Liver (tissue), 9 donors: Measurements from ENCODE around the gene ABLIM3. TPM values are rescaled to one million over a fixed set of nuclear protein-coding genes. Genes with fewer than 3 reads are reported as not detected.

Source experiments
- DNase-seq: peaks from one replicate; pipeline ENCODE4 v3.0.0-alpha.2; 2017; ENCODE audit warnings: low spot score
- H3K27ac ChIP-seq, 2 donors: one replicate each; pipeline ENCODE4 v1.7.0; 2013; ENCODE audit warnings: inconsistent platforms in 2 of 2, low read length in 2 of 2, control low read depth in 1 of 2, low read depth in 1 of 2, mild to moderate bottlenecking in 1 of 2
- H3K27me3 ChIP-seq, 4 donors: one replicate each; pipeline versions ENCODE4 v1.6.1 to v1.7.0; 2013; ENCODE audit warnings: low read length in 3 of 4, inconsistent platforms in 1 of 4, mild to moderate bottlenecking in 1 of 4, moderate library complexity in 1 of 4; ENCODE audit not compliant: control insufficient read depth in 4 of 4, insufficient read depth in 4 of 4
- H3K36me3 ChIP-seq, 4 donors: one replicate each; pipeline versions ENCODE4 v1.6.1 to v1.7.0; 2013; ENCODE audit warnings: low read length in 3 of 4, mild to moderate bottlenecking in 3 of 4, low read depth in 1 of 4, moderate library complexity in 1 of 4; ENCODE audit not compliant: control insufficient read depth in 4 of 4, insufficient read depth in 3 of 4
- H3K4me1 ChIP-seq, 4 donors: one replicate each; pipeline versions ENCODE4 v1.6.1 to v1.7.0; 2013; ENCODE audit warnings: low read length in 3 of 4, mild to moderate bottlenecking in 3 of 4, moderate library complexity in 1 of 4; ENCODE audit not compliant: control insufficient read depth in 4 of 4, insufficient read depth in 4 of 4
- H3K4me3 ChIP-seq, 3 donors: one replicate each; pipeline versions ENCODE4 v1.6.1 to v1.7.0; 2013; ENCODE audit warnings: low read length in 3 of 3, control low read depth in 1 of 3, low read depth in 1 of 3, mild to moderate bottlenecking in 1 of 3
- H3K9ac ChIP-seq, 2 donors: one replicate each; pipeline ENCODE4 v1.7.0; 2013; ENCODE audit warnings: low read length in 2 of 2, mild to moderate bottlenecking in 2 of 2, moderate library complexity in 2 of 2, control low read depth in 1 of 2, low read depth in 1 of 2
- H3K9me3 ChIP-seq, 4 donors: one replicate each; pipeline versions ENCODE4 v1.6.1 to v1.7.0; 2013; ENCODE audit warnings: low read length in 3 of 4; ENCODE audit not compliant: control insufficient read depth in 4 of 4
- CTCF ChIP-seq: fragments of 150-350 bp; IDR thresholded peaks from 2 replicates; pipeline ENCODE4 v1.5.1; 2017; ENCODE audit warnings: improper control_type of control experiment, low read depth, low read length; ENCODE audit not compliant: missing input control
- FOXA1 ChIP-seq: IDR thresholded peaks from 2 replicates; pipeline ENCODE4 v1.6.1; 2016; ENCODE audit warnings: antibody characterized with exemption
- FOXA2 ChIP-seq: IDR thresholded peaks from 2 replicates; pipeline ENCODE4 v1.6.1; 2016; ENCODE audit warnings: antibody characterized with exemption
- GABPA ChIP-seq, 2 donors: IDR thresholded peaks in 1 of 2; conservative IDR thresholded peaks in 1 of 2; 2 replicates each; pipeline ENCODE4 v1.6.1; 2016; ENCODE audit warnings: antibody characterized with exemption in 2 of 2, mild to moderate bottlenecking in 1 of 2, moderate library complexity in 1 of 2
- HNF4A ChIP-seq, 2 donors: conservative IDR thresholded peaks; 2 replicates each; pipeline ENCODE4 v1.6.1; 2016; ENCODE audit warnings: antibody characterized with exemption in 2 of 2, mild to moderate bottlenecking in 2 of 2
- HNF4G ChIP-seq: IDR thresholded peaks from 2 replicates; pipeline ENCODE4 v1.6.1; 2016; ENCODE audit warnings: antibody characterized with exemption
- MAX ChIP-seq: IDR thresholded peaks from 2 replicates; pipeline ENCODE4 v1.6.1; 2016; ENCODE audit warnings: antibody characterized with exemption
- NR2F2 ChIP-seq: IDR thresholded peaks from 2 replicates; pipeline ENCODE4 v1.6.1; 2016; ENCODE audit warnings: antibody characterized with exemption
- RAD21 ChIP-seq, 2 donors: IDR thresholded peaks; 2 replicates each; pipeline ENCODE4 v1.6.1; 2016; ENCODE audit warnings: antibody characterized with exemption in 2 of 2, mild to moderate bottlenecking in 2 of 2
- SP1 ChIP-seq: IDR thresholded peaks from 2 replicates; pipeline ENCODE4 v1.6.1; 2018; ENCODE audit warnings: antibody characterized with exemption, mild to moderate bottlenecking
- TAF1 ChIP-seq: conservative IDR thresholded peaks from 2 replicates; pipeline ENCODE4 v1.6.1; 2016; ENCODE audit warnings: antibody characterized with exemption, mild to moderate bottlenecking
- YY1 ChIP-seq: IDR thresholded peaks from 2 replicates; pipeline ENCODE4 v1.6.1; 2016; ENCODE audit warnings: antibody characterized with exemption, mild to moderate bottlenecking
- ZBTB33 ChIP-seq: IDR thresholded peaks from 2 replicates; pipeline ENCODE4 v1.6.1; 2016; ENCODE audit warnings: antibody characterized with exemption
- WGBS: extraction: QIAGEN DNeasy Blood & Tissue Kit; methylation state at CpG from one replicate; pipeline ENCODE4 v1.1.7; 2013; 5-methylcytosine and 5-hydroxymethylcytosine counted together
- polyA plus RNA-seq, 2 donors: library from polyadenylated mRNA; stranded (reverse) in 1 of 2; unstranded in 1 of 2; fragments of 200-250 nt in 1 of 2; fragments of >200 nt in 1 of 2; fragmentation: Nextera tagmentation in 1 of 2; extraction: Ambion mirVana in 1 of 2; gene quantifications; one replicate each; pipeline versions ENCODE4 v1.2.1 to v1.2.3, GENCODE V29; 2013 to 2015
- total RNA-seq, 2 donors: library from RNA; depleted of rRNA; stranded (reverse); fragments of >200 nt; gene quantifications; one replicate each; pipeline ENCODE4 v1.2.3, GENCODE V29; 2014
- TF ChIP-seq, protein P1 (sequence below): IDR thresholded peaks from 2 replicates; pipeline ENCODE4 v1.6.1; 2016; ENCODE audit warnings: antibody characterized with exemption
- TF ChIP-seq, protein P2 (sequence below): IDR thresholded peaks from 2 replicates; pipeline ENCODE4 v1.6.1; 2016; ENCODE audit warnings: antibody characterized with exemption, mild to moderate bottlenecking
- donor health status: healthy.
- donor health status: healthy.
- donor health status: healthy.
- donor health status: healthy.
- donor health status: healthy.

The ABLIM3 gene
- total and polyA plus RNA-seq, 4 donors, result 6.8 to 131 (median 43.1) TPM

GRCh38 chr5:149213264-149213880 is 72.1 kb downstream of the ABLIM3 start (continued):
- no peak for TF ChIP-seq ZBTB33

DNA sequence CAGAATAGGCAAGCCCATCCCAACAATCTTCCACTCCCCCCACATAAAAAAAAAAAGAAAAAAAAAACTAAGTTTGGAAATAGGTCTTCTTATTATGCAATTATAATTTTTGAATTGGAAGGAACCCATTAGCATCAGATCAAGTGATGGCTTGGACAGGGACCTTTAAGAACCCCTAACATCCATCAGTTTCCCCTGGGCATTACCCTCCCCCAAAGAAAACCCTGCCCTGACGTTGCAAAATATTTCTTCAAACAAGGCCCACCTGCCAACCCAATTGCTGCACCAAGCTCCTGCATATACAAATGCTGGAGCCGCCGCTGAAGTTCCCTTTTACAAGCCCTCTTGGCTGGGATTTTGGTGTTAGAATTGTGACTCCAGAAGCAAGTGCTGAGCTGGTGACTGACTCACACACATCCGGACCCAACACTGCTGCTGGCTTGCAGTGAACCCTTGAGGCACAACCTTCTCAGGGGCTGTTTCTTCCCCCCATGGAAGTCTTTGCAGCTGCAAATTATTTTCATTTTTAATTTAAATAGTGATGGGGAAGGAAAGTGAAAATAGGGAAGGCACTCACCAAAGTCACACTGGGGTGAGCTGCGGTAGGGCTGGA is 74.3 kb downstream of the ABLIM3 start:
- Histone ChIP-seq H3K27ac (no peak overlapping the region), H3K36me3 (peaks cover 10 to 77% (median 61%) of the 10 kb centered on the region in 4 donors), H3K27me3 (no peaks in the 10 kb centered on the region), H3K9me3 (no peaks in the 10 kb centered on the region), H3K4me3 (no peak overlapping the region), H3K9ac (no peak overlapping the region), H3K4me1 (peaks cover 0 to 15% (median 9%) of the 10 kb centered on the region in 4 donors)
- TF ChIP-seq TAF1 (no peak), FOXA2 (no peak), HNF4G (no peak), GABPA (IDR thresholded peaks at IDR 0.05 in 1 of 2, conservative IDR thresholded peaks at IDR 0.05 in 1 of 2) (no peak), MAX (no peak), FOXA1 (no peak), NR2F2 (no peak), ZBTB33 (no peak), HNF4A (conservative IDR thresholded peaks at IDR 0.05) (no peak)
- TF ChIP-seq, protein P1, sequence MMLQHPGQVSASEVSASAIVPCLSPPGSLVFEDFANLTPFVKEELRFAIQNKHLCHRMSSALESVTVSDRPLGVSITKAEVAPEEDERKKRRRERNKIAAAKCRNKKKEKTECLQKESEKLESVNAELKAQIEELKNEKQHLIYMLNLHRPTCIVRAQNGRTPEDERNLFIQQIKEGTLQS, result no peak
- no peak for DNase-seq
- WGBS, result 79% methylated on average over 5 of the region's 5 CpGs

DNA sequence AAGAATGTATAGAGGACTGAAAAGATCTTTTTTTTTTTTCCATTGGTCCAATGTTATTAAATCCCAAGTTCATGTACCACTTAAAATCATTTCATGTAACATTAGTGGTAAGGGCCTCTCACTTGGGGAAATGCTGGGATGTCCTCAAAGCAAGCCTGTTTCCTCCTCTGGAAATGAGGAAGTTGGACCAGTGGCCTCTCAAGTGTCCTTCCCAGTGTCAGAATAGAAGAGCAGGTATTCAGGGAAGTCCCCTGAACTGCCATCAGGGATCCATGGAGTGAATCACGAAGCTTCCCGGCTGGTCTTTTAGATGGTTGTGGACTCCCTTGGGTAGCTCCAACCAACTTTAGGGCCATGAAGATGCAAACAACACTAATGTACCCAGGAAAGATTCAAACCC is 75.2 kb downstream of the ABLIM3 start:
- no peak overlapping the region for H3K9ac ChIP-seq
- DNase-seq, result no peak
- H3K4me1 ChIP-seq, result peaks cover 0 to 24% (median 18%) of the 10 kb centered on the region in 4 donors
- H3K27ac ChIP-seq, result no peak overlapping the region
- H3K4me3 ChIP-seq, result no peak overlapping the region
- 96% methylated on average over 2 of the region's 2 CpGs for WGBS
- H3K27me3 ChIP-seq, result no peaks in the 10 kb centered on the region
- peaks cover 8 to 69% (median 54%) of the 10 kb centered on the region in 4 donors for H3K36me3 ChIP-seq
- H3K9me3 ChIP-seq, result no peaks in the 10 kb centered on the region
- TF ChIP-seq HNF4G (no peak), MAX (no peak), TAF1 (no peak), FOXA2 (no peak), CTCF (no peak), SP1 (no peak), HNF4A (conservative IDR thresholded peaks at IDR 0.05) (no peak), NR2F2 (no peak), RAD21 (IDR thresholded peaks at IDR 0.05) (no peak), ZBTB33 (no peak), YY1 (no peak)
- TF ChIP-seq, protein P2, sequence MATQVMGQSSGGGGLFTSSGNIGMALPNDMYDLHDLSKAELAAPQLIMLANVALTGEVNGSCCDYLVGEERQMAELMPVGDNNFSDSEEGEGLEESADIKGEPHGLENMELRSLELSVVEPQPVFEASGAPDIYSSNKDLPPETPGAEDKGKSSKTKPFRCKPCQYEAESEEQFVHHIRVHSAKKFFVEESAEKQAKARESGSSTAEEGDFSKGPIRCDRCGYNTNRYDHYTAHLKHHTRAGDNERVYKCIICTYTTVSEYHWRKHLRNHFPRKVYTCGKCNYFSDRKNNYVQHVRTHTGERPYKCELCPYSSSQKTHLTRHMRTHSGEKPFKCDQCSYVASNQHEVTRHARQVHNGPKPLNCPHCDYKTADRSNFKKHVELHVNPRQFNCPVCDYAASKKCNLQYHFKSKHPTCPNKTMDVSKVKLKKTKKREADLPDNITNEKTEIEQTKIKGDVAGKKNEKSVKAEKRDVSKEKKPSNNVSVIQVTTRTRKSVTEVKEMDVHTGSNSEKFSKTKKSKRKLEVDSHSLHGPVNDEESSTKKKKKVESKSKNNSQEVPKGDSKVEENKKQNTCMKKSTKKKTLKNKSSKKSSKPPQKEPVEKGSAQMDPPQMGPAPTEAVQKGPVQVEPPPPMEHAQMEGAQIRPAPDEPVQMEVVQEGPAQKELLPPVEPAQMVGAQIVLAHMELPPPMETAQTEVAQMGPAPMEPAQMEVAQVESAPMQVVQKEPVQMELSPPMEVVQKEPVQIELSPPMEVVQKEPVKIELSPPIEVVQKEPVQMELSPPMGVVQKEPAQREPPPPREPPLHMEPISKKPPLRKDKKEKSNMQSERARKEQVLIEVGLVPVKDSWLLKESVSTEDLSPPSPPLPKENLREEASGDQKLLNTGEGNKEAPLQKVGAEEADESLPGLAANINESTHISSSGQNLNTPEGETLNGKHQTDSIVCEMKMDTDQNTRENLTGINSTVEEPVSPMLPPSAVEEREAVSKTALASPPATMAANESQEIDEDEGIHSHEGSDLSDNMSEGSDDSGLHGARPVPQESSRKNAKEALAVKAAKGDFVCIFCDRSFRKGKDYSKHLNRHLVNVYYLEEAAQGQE, result no peak
- TF ChIP-seq, protein P1, result no peak
